HepG2 (cell line): Measurements from ENCODE around the gene AUTS2. TPM values are rescaled to one million over a fixed set of nuclear protein-coding genes. Genes with fewer than 3 reads are reported as not detected.

ENCODE experiments used
- ATAC-seq: fragments of 200-7000 bp; cut with Tn5 transposase; 3 replicates; pipeline ENCODE4 v1.9.1; 2020; ENCODE audit warnings: mild to moderate bottlenecking, moderate library complexity
- BruUV-seq: library from RNA; stranded (reverse); fragments of 400-500 nt; replicated peaks from 2 replicates; lab custom pipeline; 2021; lab: Mats Ljungman, UMichigan
- CTCF ChIA-PET: fragments of 300-600 bp; formaldehyde crosslinking; extraction: SDS; loops from one replicate; lab custom pipeline; 2021; ENCODE audit warnings: low total read pairs, inconsistent platforms, low intra/inter-chr PET ratio; lab: Yijun Ruan, JAX
- POLR2A ChIA-PET: fragments of 350-600 bp; sonication (Branson Sonifier 250); formaldehyde crosslinking; loops from one replicate; lab custom pipeline; 2020; ENCODE audit warnings: antibody characterized with exemption, inconsistent platforms; lab: Yijun Ruan, JAX
- DNase-seq: peaks from one replicate; pipeline ENCODE4 v3.0.0-alpha.2; 2015; ENCODE audit warnings: low spot score
- FAIRE-seq: peaks from 3 replicates; lab custom pipeline; 2011; peaks lifted over from hg19 to GRCh38; lab: Jason Lieb, UNC
- H2AFZ ChIP-seq: one replicate; pipeline ENCODE4 v1.6.1; 2011; ENCODE audit warnings: low read length, inconsistent platforms
- H3K27ac ChIP-seq: fragments of 300-600 bp; 3 replicates; pipeline ENCODE4 v1.8.0; 2011; ENCODE audit warnings: mixed run types, mild to moderate bottlenecking, mixed read lengths, low read length, inconsistent platforms; ENCODE audit not compliant: insufficient read depth; ENCODE audit errors: extremely low read length
- H3K27me3 ChIP-seq, 2 experiments: fragments of 200-600 bp in 1 of 2; 2 replicates in 1 of 2; 3 replicates in 1 of 2; pipeline versions ENCODE4 v1.6.0 to v1.8.0; 2011; ENCODE audit warnings: low read length in 2 of 2, mild to moderate bottlenecking in 2 of 2, moderate library complexity in 2 of 2, inconsistent platforms in 1 of 2; ENCODE audit not compliant: insufficient read depth in 2 of 2, control insufficient read depth in 1 of 2
- H3K36me3 ChIP-seq, 2 experiments: fragments of 200-600 bp in 1 of 2; replicated peaks in 1 of 2; 2 replicates in 1 of 2; 3 replicates in 1 of 2; pipeline versions ENCODE4 v1.5.1 to v1.8.0; 2011; ENCODE audit warnings: low read length in 2 of 2, inconsistent platforms in 1 of 2; ENCODE audit not compliant: insufficient read depth in 2 of 2, control insufficient read depth in 1 of 2
- H3K4me1 ChIP-seq: 2 replicates; pipeline ENCODE4 v1.5.1; 2012; ENCODE audit warnings: low read length, inconsistent platforms; ENCODE audit not compliant: insufficient read depth
- H3K4me2 ChIP-seq: 2 replicates; pipeline ENCODE4 v1.6.0; 2011; ENCODE audit warnings: low read depth, low read length, inconsistent platforms
- H3K4me3 ChIP-seq, 3 experiments: fragments of 200-600 bp in 1 of 3; sonication (generic), shearing (Covaris generic) in 1 of 3; replicated peaks in 1 of 3; 2 replicates each; pipeline ENCODE4 v1.5.1; 2011 to 2016; ENCODE audit warnings: low read length in 3 of 3, inconsistent platforms in 2 of 3, low read depth in 2 of 3, mild to moderate bottlenecking in 2 of 3, control low read depth in 1 of 3, mixed read lengths in 1 of 3; ENCODE audit not compliant: insufficient read depth in 1 of 3
- H3K79me2 ChIP-seq: one replicate; pipeline ENCODE4 v1.6.1; 2011; ENCODE audit warnings: low read length, inconsistent platforms; ENCODE audit not compliant: insufficient read depth
- H3K9ac ChIP-seq: 2 replicates; pipeline ENCODE4 v1.6.0; 2011; ENCODE audit warnings: mild to moderate bottlenecking, low read depth, low read length, inconsistent platforms; ENCODE audit not compliant: insufficient read depth
- H3K9me3 ChIP-seq: 2 replicates; pipeline ENCODE4 v1.5.1; 2012; ENCODE audit warnings: mild to moderate bottlenecking, low read length
- H4K20me1 ChIP-seq: 2 replicates; pipeline ENCODE4 v1.6.0; 2011; ENCODE audit warnings: inconsistent platforms, mild to moderate bottlenecking, low read length, moderate library complexity; ENCODE audit not compliant: insufficient read depth
- ATAD3A ChIP-seq: sonication (generic); formaldehyde crosslinking; IDR thresholded peaks from 2 replicates; pipeline ENCODE4 v1.4.0; 2020; ENCODE audit warnings: missing genetic modification reagents
- MAFG ChIP-seq: sonication (generic); formaldehyde crosslinking; IDR thresholded peaks from 2 replicates; pipeline ENCODE4 v1.5.1; 2020; ENCODE audit warnings: mild to moderate bottlenecking, missing genetic modification reagents
- MAFK ChIP-seq, 2 experiments: IDR thresholded peaks in 1 of 2; conservative IDR thresholded peaks in 1 of 2; 2 replicates each; pipeline ENCODE4 v1.6.1; 2011; ENCODE audit warnings: improper control_type of control experiment in 2 of 2, low read length in 2 of 2
- MIER3 ChIP-seq: IDR thresholded peaks from 2 replicates; pipeline ENCODE4 v1.6.1; 2016; ENCODE audit warnings: missing compliant biosample characterization, borderline replicate concordance
- NFATC3 ChIP-seq: sonication (generic); formaldehyde crosslinking; IDR thresholded peaks from 2 replicates; pipeline ENCODE4 v1.5.1; 2020; ENCODE audit warnings: mild to moderate bottlenecking, missing genetic modification reagents
- RAD51 ChIP-seq: fragments of 450-650 bp; IDR thresholded peaks from 2 replicates; pipeline ENCODE4 v1.6.1; 2016; ENCODE audit warnings: borderline replicate concordance
- XBP1 ChIP-seq: sonication (generic); formaldehyde crosslinking; IDR thresholded peaks from 2 replicates; pipeline ENCODE4 v1.5.0; 2020; ENCODE audit warnings: missing genetic modification reagents
- ZNF205 ChIP-seq: IDR thresholded peaks from 2 replicates; pipeline ENCODE4 v1.6.1; 2018; ENCODE audit warnings: missing biosample characterization, missing genetic modification reagents
- WGBS: methylation state at CpG from one replicate; pipeline ENCODE4 v1.1.6; 2017; ENCODE audit warnings: low lambda C conversion rate; 5-methylcytosine and 5-hydroxymethylcytosine counted together
- in situ Hi-C: cut with HindIII; loops from 2 replicates; pipeline ENCODE4 v1.10.0; 2017; ENCODE audit warnings: low pct_unique_long_range_greater_than_20kb; ENCODE audit not compliant: extremely low pct_ligation_motif_present
- intact Hi-C: fragments of 100-400 bp; cut with micrococcal nuclease; formaldehyde crosslinking; loops from one replicate; pipeline ENCODE4 v1.10.0; 2022; ENCODE audit not compliant: unreplicated experiment
- polyA plus RNA-seq, 8 experiments: library from polyadenylated mRNA; depleted of rRNA in 3 of 8; stranded (reverse) in 7 of 8; unstranded in 1 of 8; fragments of >200 nt; fragmentation: Illumina TruSeq in 4 of 8; extraction: Trizol in 4 of 8; gene quantifications; 2 replicates each; pipeline versions ENCODE4 v1.2.1 to v1.2.3, GENCODE V29; 2011 to 2016; ENCODE audit warnings: low read depth in 4 of 8, missing spikeins in 1 of 8, mixed read lengths in 1 of 8; ENCODE audit not compliant: insufficient read depth in 1 of 8
- total RNA-seq, 5 experiments: library from RNA; depleted of rRNA; stranded (reverse); fragments of >200 nt; fragmentation: Illumina TruSeq; extraction: Trizol; gene quantifications; 2 replicates each; pipeline ENCODE4 v1.2.3, GENCODE V29; 2016; ENCODE audit warnings: low read depth in 1 of 5
- TF ChIP-seq, protein P1 (sequence below): sonication (generic); formaldehyde crosslinking; IDR thresholded peaks from 2 replicates; pipeline ENCODE4 v1.4.0; 2020; ENCODE audit warnings: missing genetic modification reagents
- TF ChIP-seq, protein P2 (sequence below): sonication (generic); formaldehyde crosslinking; IDR thresholded peaks from 2 replicates; pipeline ENCODE4 v1.5.1; 2020; ENCODE audit warnings: mild to moderate bottlenecking, moderate library complexity, missing genetic modification reagents
- TF ChIP-seq, protein P3 (sequence below): sonication (generic); formaldehyde crosslinking; IDR thresholded peaks from 2 replicates; pipeline ENCODE4 v1.8.0; 2022; ENCODE audit warnings: mild to moderate bottlenecking, missing genetic modification reagents
- TF ChIP-seq, protein P4 (sequence below): sonication (generic); formaldehyde crosslinking; IDR thresholded peaks from 2 replicates; pipeline ENCODE4 v1.5.1; 2020; ENCODE audit warnings: missing genetic modification reagents, mild to moderate bottlenecking, borderline replicate concordance

The AUTS2 gene
- total and polyA plus RNA-seq, 2 of the 13 experiments (the other 11 are each of a cell fraction or from before 2014, with no cell fraction given) = 0.38 TPM; not detected in 1

DNA sequence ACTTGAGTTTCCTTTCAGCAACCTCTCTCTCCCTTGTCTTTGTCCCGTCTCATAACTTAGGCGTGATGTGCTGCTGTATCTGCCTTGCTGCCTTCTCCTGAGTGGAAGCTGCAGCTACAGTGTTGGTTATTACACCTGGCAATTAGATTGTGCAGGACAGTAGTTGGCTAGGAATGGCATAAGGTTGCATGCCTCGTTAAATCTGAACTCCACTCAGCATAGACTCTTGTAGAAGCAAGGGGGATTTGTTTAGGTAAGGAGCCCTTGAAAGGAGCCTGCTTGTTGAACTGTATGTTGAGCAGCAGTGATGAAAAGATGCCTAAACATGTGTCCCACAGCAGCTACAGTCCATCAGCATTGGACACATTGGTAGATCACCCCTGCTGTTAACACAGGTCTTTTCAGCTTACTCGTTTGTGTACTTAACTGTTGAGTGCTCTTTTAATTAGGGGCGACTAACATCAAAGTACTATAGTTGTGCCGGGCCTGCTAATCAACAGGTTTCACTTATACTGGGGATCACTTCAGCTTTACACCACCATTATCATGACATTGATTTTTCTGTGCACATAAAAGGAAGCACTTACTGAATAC is 225.0 kb downstream of the AUTS2 start (continued):
- TF ChIP-seq, protein P1, sequence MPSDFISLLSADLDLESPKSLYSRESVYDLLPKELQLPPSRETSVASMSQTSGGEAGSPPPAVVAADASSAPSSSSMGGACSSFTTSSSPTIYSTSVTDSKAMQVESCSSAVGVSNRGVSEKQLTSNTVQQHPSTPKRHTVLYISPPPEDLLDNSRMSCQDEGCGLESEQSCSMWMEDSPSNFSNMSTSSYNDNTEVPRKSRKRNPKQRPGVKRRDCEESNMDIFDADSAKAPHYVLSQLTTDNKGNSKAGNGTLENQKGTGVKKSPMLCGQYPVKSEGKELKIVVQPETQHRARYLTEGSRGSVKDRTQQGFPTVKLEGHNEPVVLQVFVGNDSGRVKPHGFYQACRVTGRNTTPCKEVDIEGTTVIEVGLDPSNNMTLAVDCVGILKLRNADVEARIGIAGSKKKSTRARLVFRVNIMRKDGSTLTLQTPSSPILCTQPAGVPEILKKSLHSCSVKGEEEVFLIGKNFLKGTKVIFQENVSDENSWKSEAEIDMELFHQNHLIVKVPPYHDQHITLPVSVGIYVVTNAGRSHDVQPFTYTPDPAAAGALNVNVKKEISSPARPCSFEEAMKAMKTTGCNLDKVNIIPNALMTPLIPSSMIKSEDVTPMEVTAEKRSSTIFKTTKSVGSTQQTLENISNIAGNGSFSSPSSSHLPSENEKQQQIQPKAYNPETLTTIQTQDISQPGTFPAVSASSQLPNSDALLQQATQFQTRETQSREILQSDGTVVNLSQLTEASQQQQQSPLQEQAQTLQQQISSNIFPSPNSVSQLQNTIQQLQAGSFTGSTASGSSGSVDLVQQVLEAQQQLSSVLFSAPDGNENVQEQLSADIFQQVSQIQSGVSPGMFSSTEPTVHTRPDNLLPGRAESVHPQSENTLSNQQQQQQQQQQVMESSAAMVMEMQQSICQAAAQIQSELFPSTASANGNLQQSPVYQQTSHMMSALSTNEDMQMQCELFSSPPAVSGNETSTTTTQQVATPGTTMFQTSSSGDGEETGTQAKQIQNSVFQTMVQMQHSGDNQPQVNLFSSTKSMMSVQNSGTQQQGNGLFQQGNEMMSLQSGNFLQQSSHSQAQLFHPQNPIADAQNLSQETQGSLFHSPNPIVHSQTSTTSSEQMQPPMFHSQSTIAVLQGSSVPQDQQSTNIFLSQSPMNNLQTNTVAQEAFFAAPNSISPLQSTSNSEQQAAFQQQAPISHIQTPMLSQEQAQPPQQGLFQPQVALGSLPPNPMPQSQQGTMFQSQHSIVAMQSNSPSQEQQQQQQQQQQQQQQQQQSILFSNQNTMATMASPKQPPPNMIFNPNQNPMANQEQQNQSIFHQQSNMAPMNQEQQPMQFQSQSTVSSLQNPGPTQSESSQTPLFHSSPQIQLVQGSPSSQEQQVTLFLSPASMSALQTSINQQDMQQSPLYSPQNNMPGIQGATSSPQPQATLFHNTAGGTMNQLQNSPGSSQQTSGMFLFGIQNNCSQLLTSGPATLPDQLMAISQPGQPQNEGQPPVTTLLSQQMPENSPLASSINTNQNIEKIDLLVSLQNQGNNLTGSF (CRISPR knock-in tag) = no peak
- TF ChIP-seq, protein P2, sequence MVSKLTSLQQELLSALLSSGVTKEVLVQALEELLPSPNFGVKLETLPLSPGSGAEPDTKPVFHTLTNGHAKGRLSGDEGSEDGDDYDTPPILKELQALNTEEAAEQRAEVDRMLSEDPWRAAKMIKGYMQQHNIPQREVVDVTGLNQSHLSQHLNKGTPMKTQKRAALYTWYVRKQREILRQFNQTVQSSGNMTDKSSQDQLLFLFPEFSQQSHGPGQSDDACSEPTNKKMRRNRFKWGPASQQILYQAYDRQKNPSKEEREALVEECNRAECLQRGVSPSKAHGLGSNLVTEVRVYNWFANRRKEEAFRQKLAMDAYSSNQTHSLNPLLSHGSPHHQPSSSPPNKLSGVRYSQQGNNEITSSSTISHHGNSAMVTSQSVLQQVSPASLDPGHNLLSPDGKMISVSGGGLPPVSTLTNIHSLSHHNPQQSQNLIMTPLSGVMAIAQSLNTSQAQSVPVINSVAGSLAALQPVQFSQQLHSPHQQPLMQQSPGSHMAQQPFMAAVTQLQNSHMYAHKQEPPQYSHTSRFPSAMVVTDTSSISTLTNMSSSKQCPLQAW (CRISPR knock-in tag) = no peak

DNA sequence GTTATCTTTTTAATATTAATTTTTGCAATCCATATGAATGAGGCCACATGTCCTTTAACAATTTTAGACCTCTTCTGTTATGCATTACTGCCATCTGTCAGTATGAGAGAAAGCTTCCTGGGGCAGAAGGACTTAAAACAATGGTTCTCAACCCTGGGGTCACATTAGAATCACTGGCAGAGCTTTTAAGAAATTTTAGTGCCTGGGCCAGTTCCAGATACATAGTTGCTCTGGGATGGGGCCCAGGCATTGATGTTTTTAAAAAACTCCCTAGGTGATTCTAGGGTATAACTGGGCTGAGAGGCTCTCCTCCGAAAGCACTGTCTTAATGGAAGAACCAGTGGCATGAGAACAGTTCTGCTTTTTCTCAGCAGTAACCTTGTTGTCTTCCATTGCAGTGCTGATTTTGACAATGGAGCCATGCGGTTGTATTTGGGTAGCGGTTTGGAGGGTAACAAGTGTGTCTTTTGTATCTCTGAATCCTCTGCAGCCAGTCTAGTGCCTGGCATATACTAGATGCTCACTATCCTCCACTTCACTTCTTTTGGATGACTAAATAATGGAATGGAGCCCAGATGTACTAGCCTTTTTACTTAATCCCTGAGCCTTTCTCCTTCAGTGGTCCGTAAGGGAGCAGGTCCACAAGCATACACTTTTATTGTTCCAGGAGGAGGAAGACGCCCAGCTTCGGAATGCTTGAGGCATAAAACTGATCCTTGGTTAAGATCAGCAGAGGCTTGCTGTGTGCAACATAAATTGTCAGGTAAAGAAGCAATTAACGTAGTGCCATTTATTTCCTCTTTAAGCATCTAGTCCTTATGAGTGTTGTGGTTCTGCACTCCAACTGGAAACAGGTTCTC is 227.1 kb downstream of the AUTS2 start:
- Histone ChIP-seq H4K20me1 (no peaks in the 10 kb centered on the region), H3K27me3 (no peaks in the 10 kb centered on the region), H3K4me3 (no peak overlapping the region), H3K79me2 (no peaks in the 10 kb centered on the region), H3K9ac (no peak overlapping the region), H3K4me2 (no peak overlapping the region), H3K4me1 (no peaks in the 10 kb centered on the region), H3K9me3 (no peaks in the 10 kb centered on the region), H3K36me3 (no peaks in the 10 kb centered on the region), H3K27ac (no peak overlapping the region), H2AFZ (no peak overlapping the region)
- BruUV-seq = no TSS peak
- no peak for ATAC-seq
- ChIA-PET POLR2A (no interaction called here), CTCF (no interaction called here)
- WGBS = 34% methylated on average over 7 of the region's 7 CpGs
- intact Hi-C loops = no loop called here
- no peak for DNase-seq
- no peak for FAIRE-seq
- in situ Hi-C loops = no loop called here
- TF ChIP-seq, protein P3, sequence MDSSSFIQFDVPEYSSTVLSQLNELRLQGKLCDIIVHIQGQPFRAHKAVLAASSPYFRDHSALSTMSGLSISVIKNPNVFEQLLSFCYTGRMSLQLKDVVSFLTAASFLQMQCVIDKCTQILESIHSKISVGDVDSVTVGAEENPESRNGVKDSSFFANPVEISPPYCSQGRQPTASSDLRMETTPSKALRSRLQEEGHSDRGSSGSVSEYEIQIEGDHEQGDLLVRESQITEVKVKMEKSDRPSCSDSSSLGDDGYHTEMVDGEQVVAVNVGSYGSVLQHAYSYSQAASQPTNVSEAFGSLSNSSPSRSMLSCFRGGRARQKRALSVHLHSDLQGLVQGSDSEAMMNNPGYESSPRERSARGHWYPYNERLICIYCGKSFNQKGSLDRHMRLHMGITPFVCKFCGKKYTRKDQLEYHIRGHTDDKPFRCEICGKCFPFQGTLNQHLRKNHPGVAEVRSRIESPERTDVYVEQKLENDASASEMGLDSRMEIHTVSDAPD (CRISPR knock-in tag) = no peak
- TF ChIP-seq ATAD3A (CRISPR knock-in tag) (no peak), ZNF205 (CRISPR knock-in tag) (no peak), NFATC3 (no peak), XBP1 (CRISPR knock-in tag) (no peak), MIER3 (CRISPR knock-in tag) (no peak), RAD51 (no peak), MAFG (CRISPR knock-in tag) (no peak), MAFK (conservative IDR thresholded peaks at IDR 0.05 in 1 of 2, IDR thresholded peaks at IDR 0.05 in 1 of 2; ENCODE audit: low read length in 2 of 2) (no peak)
- TF ChIP-seq, protein P4, sequence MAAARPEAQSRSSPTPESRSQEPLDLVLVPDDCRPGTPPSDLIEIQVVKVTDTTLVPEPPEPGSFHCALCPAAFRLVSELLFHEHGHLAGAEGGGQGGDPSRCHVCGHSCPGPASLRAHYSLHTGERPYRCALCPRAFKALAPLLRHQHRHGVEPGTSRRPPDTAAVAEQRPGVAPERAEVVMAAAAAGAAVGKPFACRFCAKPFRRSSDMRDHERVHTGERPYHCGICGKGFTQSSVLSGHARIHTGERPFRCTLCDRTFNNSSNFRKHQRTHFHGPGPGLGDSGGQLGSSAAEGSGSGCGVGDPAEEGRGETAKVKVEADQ (CRISPR knock-in tag) = no peak
